ENCODE data around the gene RGCC. TPM values are rescaled to one million over a fixed set of nuclear protein-coding genes. Genes with fewer than 3 reads are reported as not detected.

Gene RGCC
- total and polyA plus RNA-seq, 2 of the 4 experiments (the other 2 are of a cell fraction), result 7.5 to 7.6 TPM

DNA sequence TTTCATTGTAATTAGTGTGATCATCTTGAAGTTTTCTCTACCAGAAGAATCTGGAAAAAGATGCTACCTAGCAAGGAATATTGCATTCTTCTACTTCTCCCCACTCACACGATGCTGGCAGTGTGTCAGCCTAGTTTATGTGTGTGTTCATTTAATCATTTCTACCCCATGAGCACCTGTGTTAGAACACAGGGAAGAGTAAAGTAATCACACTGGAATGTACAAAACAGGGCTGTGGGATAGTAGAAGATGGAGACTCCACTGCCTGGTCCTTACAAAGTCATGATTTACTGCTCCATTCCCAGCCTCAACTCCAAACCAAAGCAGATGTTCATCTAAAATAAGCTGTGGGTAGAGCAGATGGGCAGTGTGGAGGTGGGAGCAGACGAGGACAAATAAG is 47.7 kb upstream of the RGCC start:
- no peak overlapping the region for H2AK5ac ChIP-seq (ENCODE audit: low read depth, low read length)
- H2AFZ ChIP-seq (replicated peaks; ENCODE audit: low read length, poor library complexity), result no peak overlapping the region
- no peak overlapping the region for H3K14ac ChIP-seq (replicated peaks; ENCODE audit: low read depth, low read length)
- no peak overlapping the region for H3K23ac ChIP-seq (ENCODE audit: low read depth, low read length)
- no peaks in the 10 kb centered on the region for H3K4me1 ChIP-seq (ENCODE audit: control insufficient read depth, insufficient read depth, low read length)
- H4K8ac ChIP-seq (ENCODE audit: low read depth in 2 of 2, low read length in 2 of 2), result no peak overlapping the region
- no peak overlapping the region for H4K91ac ChIP-seq (ENCODE audit: insufficient read depth, low read depth, low read length)
- H2BK120ac ChIP-seq (ENCODE audit: low read depth, low read length), result no peak overlapping the region
- H3K27me3 ChIP-seq (ENCODE audit: control insufficient read depth, insufficient read depth, low read length), result no peaks in the 10 kb centered on the region
- no peak overlapping the region for H2BK20ac ChIP-seq (ENCODE audit: low read depth, low read length)
- no peak overlapping the region for H3K18ac ChIP-seq (ENCODE audit: low read depth, low read length)
- H3K27ac ChIP-seq (ENCODE audit: insufficient read depth, low read length), result no peak overlapping the region
- BruUV-seq (replicated peaks), result no TSS peak
- no peak for TF ChIP-seq NFE2L2 (IDR thresholded peaks at IDR 0.05; ENCODE audit: low read depth, low read length)
- TF ChIP-seq, protein P1, sequence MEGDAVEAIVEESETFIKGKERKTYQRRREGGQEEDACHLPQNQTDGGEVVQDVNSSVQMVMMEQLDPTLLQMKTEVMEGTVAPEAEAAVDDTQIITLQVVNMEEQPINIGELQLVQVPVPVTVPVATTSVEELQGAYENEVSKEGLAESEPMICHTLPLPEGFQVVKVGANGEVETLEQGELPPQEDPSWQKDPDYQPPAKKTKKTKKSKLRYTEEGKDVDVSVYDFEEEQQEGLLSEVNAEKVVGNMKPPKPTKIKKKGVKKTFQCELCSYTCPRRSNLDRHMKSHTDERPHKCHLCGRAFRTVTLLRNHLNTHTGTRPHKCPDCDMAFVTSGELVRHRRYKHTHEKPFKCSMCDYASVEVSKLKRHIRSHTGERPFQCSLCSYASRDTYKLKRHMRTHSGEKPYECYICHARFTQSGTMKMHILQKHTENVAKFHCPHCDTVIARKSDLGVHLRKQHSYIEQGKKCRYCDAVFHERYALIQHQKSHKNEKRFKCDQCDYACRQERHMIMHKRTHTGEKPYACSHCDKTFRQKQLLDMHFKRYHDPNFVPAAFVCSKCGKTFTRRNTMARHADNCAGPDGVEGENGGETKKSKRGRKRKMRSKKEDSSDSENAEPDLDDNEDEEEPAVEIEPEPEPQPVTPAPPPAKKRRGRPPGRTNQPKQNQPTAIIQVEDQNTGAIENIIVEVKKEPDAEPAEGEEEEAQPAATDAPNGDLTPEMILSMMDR (conservative IDR thresholded peaks at IDR 0.05; ENCODE audit: low read depth, low read length), result no peak
- no peak for TF ChIP-seq RFX5 (IDR thresholded peaks at IDR 0.05; ENCODE audit: low read depth, low read length)
- no peak for TF ChIP-seq CEBPB (IDR thresholded peaks at IDR 0.05; ENCODE audit: low read depth, low read length)
- TF ChIP-seq MXI1 (IDR thresholded peaks at IDR 0.05; ENCODE audit: borderline replicate concordance, low read depth, low read length), result no peak
- TF ChIP-seq CHD1 (IDR thresholded peaks at IDR 0.05; ENCODE audit: low read depth, low read length), result no peak
- TF ChIP-seq SMC3 (IDR thresholded peaks at IDR 0.05; ENCODE audit: low read depth, low read length), result no peak
- TF ChIP-seq MAZ (IDR thresholded peaks at IDR 0.05; ENCODE audit: borderline replicate concordance, low read depth, low read length), result no peak
- TF ChIP-seq, protein P2, sequence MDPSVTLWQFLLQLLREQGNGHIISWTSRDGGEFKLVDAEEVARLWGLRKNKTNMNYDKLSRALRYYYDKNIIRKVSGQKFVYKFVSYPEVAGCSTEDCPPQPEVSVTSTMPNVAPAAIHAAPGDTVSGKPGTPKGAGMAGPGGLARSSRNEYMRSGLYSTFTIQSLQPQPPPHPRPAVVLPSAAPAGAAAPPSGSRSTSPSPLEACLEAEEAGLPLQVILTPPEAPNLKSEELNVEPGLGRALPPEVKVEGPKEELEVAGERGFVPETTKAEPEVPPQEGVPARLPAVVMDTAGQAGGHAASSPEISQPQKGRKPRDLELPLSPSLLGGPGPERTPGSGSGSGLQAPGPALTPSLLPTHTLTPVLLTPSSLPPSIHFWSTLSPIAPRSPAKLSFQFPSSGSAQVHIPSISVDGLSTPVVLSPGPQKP (IDR thresholded peaks at IDR 0.05; ENCODE audit: borderline replicate concordance, low read depth, low read length), result no peak
- TF ChIP-seq MAFK (IDR thresholded peaks at IDR 0.05; ENCODE audit: low read depth, low read length), result no peak
- TF ChIP-seq POLR2A (IDR thresholded peaks at IDR 0.05; ENCODE audit: low read depth, low read length), result no peak
- no peaks in the 10 kb centered on the region for H3K79me1 ChIP-seq (ENCODE audit: low read depth in 1 of 2, low read length in 2 of 2)
- dilution Hi-C loops (cut with HindIII; ENCODE audit: low sequenced_read_pairs, unreplicated experiment), result no loop called here
- H3K9ac ChIP-seq (ENCODE audit: low read depth, low read length), result no peak overlapping the region
- DNase-seq (no peak), ATAC-seq (ENCODE audit: low read depth) (no peak)
- in situ Hi-C loops (cut with MboI; ENCODE audit: low sequenced_read_pairs), result no loop called here
- POLR2A ChIA-PET (ENCODE audit: unreplicated experiment), result no interaction called here
- intact Hi-C loops (cut with micrococcal nuclease), result loop anchor here (2.0 to 5.0 kb wide), 2 partner anchors 633 to 701 kb away; no protein-coding TSS in a partner anchor
- no peak overlapping the region for H3K4me3 ChIP-seq (ENCODE audit: insufficient read depth, low read depth, low read length)
- no peaks in the 10 kb centered on the region for H3K9me1 ChIP-seq (ENCODE audit: insufficient read depth, low read length)
- no peak overlapping the region for H2BK5ac ChIP-seq (ENCODE audit: low read depth, low read length, poor library complexity, severe bottlenecking)
- H3K56ac ChIP-seq (ENCODE audit: extremely low read depth, insufficient read depth, low read length), result no peak overlapping the region
- CTCF ChIA-PET, result no interaction called here
- H4K5ac ChIP-seq (ENCODE audit: low read depth, low read length), result no peak overlapping the region
- H2AK9ac ChIP-seq (replicated peaks; ENCODE audit: low read depth, low read length, poor library complexity), result no peak overlapping the region
- no peak overlapping the region for H3K4ac ChIP-seq (ENCODE audit: low read depth, low read length)
- no peak overlapping the region for H2BK15ac ChIP-seq (ENCODE audit: low read depth, low read length)
- WGBS, 2 experiments (ENCODE audit: extremely low coverage in 2 of 2, insufficient read length in 1 of 2), result no CpG with 5 or more reads among the region's 2 CpGs
- H4K20me1 ChIP-seq (ENCODE audit: insufficient read depth, low read length), result no peaks in the 10 kb centered on the region
- H3K9me3 ChIP-seq (ENCODE audit: control insufficient read depth, insufficient read depth, low read length), result no peaks in the 10 kb centered on the region
- no peaks in the 10 kb centered on the region for H3K36me3 ChIP-seq (ENCODE audit: control insufficient read depth, insufficient read depth, low read length)
- no peak overlapping the region for H3K4me2 ChIP-seq (ENCODE audit: low read depth, low read length)
